ENCODE data around the gene TTR.

Gene TTR

GRCh38 chr18:31591628-31592027, at the start of gene TTR:
TTR (plus strand) TSS chr18:31591877; CDS start chr18:31591903, 26 bp downstream.
- DNase-seq (ENCODE audit: low spot score) = no peak

DNA sequence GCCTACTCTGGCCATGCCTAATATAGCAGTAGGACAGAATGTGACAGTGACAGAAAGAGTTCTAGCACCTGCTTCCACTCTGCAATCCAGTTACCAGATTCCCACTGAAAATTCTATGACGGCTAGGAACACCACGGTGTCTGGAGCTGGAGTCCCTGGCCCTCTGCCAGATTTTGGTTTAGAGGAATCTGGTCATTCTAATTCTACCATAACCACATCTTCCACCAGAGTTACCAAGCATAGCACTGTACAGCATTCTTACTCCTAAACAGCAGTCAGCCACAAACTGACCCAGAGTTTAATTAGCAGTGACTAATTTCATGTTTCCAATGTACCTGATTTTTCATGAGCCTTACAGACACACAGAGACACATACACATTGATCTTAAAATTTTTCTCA, 45.2 kb upstream of the TTR start:
- DNase-seq (ENCODE audit: low spot score) = no peak

GRCh38 chr18:31548853-31549252, 42.8 kb upstream of the TTR start:
- DNase-seq (ENCODE audit: low spot score) = no peak

GRCh38 chr18:31549416-31549815, 42.3 kb upstream of the TTR start:
- DNase-seq (ENCODE audit: low spot score) = no peak

DNA sequence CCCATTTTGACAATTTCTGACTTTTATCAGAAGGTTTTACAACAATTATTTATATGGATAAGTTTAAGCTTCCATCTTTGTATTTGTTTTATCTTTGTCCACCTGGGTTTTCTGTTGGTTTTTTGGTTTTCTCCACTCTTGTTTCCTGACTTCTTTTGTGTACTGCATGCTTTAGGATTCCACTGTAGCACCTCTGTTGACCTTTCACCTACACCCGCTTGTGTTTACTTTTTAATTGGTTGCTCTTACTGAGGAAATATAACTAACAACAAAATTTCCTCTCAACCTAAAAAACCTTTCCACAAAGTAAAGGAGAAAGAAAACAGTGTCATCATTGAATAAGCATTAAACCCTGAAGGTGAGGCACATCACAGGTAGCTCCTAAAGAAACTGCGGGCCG, 39.8 kb upstream of the TTR start:
- no peak for DNase-seq (ENCODE audit: low spot score)

GRCh38 chr18:31553800-31554199, 37.9 kb upstream of the TTR start:
- no peak for DNase-seq (ENCODE audit: low spot score)

DNA sequence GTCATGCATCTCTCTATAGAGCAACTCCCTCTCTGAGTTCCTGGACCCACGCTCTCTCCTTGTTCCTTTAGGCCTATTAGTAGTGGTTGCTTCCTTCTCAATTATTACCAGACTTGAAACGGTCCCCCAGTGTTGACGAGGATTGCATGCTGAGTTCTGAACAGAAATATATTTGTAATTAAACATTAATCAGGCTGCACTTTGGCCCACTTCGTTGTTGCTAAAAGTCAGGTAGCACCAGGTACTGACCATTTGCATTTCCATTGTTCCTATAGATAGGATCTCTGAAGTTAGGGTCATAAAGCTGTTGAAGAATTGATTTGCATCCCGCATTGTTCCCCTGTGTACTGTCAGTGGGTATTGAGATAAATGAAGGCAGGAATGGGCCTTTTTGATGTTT, 36.9 kb upstream of the TTR start:
- DNase-seq (ENCODE audit: low spot score) = no peak

DNA sequence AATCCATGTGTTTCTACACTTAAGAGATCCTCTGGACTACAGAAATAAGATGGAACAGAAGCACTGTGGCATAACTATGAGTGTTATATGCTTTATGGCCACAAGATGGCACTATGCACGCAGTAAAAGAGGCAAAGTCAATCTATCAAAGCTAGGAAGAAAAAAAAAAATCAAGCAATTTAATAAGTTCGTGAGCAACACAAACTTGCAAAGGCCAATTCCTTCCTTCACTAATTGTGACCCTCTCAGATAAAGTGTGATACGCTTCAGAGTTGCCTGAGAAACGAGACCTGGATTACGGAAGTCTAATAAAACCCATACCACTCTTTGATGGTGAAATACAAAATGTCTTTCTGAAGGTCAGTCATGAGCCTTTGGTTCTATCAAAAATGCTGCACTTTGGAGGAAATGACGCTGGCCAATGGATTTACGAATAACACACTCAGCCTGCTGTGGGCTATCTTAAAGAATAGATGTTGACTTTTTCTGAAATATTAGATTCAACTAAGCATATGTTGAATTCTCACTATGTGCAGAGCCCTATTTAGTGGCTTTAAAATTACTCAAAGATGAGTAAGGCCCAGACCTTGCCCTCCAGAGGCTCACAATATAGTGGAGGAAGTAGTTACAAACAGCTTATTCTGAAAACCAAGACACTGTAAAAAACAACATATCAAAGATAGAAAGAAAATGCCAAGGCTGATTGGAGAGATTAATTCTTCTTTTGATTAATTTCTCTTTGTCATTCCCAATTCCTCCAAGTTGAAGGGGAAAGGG, 35.5 kb upstream of the TTR start:
- peak; percentile 47 for DNase-seq (ENCODE audit: low spot score)

DNA sequence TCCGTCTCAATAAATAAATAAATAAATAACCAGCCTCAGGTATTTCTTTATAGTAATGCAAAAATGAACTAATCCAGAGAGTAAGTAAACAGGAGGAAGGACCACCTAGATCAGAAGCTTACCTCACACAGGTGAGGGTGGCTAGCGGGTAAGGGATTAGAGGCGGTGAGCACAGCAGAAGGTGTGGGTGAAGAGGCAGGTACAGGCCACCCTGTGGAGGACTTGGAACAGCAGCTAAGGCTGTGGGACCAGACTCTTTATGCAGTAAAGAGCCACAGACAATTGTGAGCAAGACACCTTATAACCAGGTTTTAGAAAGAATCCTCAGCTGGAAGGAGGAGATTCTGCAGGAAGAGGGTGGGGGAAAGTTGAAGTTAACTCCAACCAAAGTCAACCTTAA, 34.2 kb upstream of the TTR start:
- DNase-seq (ENCODE audit: low spot score) = no peak

DNA sequence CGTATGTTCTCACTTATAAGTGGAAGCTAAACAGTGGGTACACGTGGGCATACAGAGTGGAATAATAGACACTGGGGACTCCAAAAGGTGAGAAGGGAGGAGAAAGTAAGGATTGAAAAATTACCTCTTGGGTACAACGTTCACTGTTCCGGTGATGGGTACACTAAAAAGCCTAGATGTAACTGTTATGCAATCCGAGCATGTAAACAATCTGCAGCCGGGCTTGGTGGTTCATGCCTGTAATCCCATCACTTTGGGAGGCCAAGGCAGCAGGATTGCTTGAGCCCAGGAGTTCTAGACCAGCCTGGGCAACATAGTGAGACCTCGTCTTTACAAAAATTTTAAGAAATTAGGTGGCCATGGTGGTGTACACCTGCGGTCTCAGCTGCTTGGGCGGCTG, 33.1 kb upstream of the TTR start:
- no peak for DNase-seq (ENCODE audit: low spot score)

- no peak for DNase-seq (ENCODE audit: low spot score)
Measured at GRCh38 chr18:31562726-31563125, 29.0 kb upstream of the TTR start.

- DNase-seq (ENCODE audit: low spot score) = no peak
Measured at GRCh38 chr18:31563778-31564177, 27.9 kb upstream of the TTR start.

DNA sequence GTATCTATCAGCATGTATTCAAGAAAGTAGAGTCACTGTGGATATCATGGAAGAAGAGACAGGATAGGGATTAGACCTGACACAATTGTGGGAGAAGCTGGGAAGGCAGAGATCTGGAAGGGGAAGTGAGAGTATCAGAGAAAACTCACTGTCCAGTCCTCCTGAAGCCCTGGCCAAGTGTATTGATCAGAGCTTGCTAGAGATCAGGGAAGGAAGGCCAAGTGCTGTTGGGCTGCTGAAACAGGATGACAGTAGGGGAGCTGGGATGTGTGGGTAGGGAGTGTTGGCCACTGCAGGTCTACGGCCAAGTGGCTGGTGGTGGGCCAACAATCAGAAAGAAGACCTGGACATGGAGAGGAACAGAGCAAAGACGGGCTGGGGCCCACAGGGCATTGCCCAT, 26.3 kb upstream of the TTR start:
- DNase-seq (ENCODE audit: low spot score) = no peak

DNA sequence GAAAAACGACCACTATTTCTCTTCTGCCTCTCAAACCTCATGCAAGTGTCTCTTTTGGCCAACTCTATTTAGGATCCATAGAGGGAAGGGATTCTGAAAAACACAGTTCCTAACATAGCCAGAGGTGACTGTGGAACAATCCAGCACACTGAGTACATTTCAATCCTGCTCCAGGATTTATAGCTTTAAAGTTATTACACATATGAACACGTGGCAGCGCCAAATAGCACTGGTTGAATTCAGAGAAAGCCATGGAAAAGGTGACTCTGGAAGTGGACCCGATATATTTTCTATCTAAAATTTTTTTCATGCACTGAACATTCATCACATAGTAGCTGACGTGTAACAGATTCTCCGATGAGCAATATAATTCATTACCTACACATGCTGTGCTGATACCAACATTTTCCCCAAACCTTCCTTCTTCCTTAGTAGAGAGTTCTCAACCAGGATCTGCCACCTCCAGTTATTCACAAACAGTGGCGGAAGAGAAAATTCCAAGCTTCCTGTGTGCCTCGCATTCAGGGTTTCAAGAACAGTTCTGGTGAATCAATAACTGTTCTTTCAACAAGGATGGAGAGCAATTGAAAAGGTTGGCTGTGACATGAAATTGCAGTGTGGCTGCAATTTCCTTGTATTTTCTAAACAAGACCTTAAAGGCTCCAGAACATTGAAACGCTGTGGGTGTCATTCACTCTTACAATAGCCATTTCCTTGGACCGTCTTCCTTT, 25.7 kb upstream of the TTR start:
- no peak for DNase-seq (ENCODE audit: low spot score)

- no peak for DNase-seq (ENCODE audit: low spot score)
Measured at GRCh38 chr18:31566576-31567306, 24.9 kb upstream of the TTR start.

- DNase-seq (ENCODE audit: low spot score) = no peak
Measured at GRCh38 chr18:31572368-31572767, 19.3 kb upstream of the TTR start.

DNA sequence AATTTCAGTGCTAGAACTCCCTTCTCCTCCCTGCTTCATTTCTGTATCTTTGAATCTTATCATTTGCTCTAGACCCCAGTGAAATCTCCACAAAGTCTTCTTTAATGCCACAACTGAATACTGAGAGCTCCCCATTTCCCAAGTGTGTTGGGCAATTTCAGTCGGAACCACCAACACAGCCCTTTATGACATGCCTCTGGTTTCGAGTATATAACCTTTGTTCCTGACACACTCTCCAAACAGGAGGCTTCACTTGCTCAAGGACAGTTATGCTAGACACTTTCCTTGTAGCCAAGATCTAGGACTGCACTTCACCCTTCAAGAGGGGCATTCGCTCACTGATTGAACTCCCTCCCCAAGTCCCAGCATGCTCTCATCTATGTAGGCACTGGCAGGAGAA, 18.6 kb upstream of the TTR start:
- no peak for DNase-seq (ENCODE audit: low spot score)

- no peak for DNase-seq (ENCODE audit: low spot score)
Measured at GRCh38 chr18:31574359-31574758, 17.3 kb upstream of the TTR start.

GRCh38 chr18:31575515-31576257, 16.0 kb upstream of the TTR start:
- no peak for DNase-seq (ENCODE audit: low spot score)

DNA sequence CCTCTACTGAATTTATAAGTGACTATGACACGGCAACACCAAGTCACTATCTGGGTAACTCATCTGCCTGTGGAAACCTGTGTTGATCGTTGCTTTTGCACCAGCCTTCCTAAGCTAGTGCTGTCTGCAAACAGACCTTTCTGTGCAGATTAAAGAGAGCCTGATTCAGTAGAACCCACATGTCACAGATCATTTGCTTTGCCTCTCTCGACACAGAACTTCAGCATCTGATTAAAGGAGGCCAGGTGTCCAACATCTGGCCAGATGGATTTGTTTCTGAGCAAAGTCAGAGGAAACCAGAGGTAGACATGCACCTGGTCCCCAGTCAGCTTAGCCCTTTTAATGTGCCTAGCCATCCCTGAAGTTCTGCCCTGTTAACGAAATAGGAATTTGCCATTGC, 15.0 kb upstream of the TTR start:
- DNase-seq (ENCODE audit: low spot score) = no peak

GRCh38 chr18:31577195-31577594, 14.5 kb upstream of the TTR start:
- no peak for DNase-seq (ENCODE audit: low spot score)

GRCh38 chr18:31578126-31578525, 13.6 kb upstream of the TTR start:
- DNase-seq (ENCODE audit: low spot score) = no peak

Data from putamen (tissue), 1 donor.